ENCODE results near the gene TEKTIP1. TPM values are rescaled to one million over a fixed set of nuclear protein-coding genes. Genes with fewer than 3 reads are reported as not detected.

The TEKTIP1 gene
- total RNA-seq, 1 donor from 2014 or later, result 0.68 TPM

GRCh38 chr19:3533563-3534216 is 5.3 kb upstream of the TEKTIP1 start:
- no peak overlapping the region for H3K4me3 ChIP-seq (ENCODE audit: insufficient read depth, low read depth, low read length)
- no peaks in the 10 kb centered on the region for H3K9me3 Mint-ChIP-seq (ENCODE audit: unreplicated experiment)
- H3K27ac Mint-ChIP-seq (ENCODE audit: unreplicated experiment), result no peak overlapping the region
- no peak overlapping the region for H3K27ac ChIP-seq (ENCODE audit: low read depth, low read length)
- no peak overlapping the region for H2AFZ ChIP-seq (ENCODE audit: low read depth, low read length)
- peaks cover 6% of the 10 kb centered on the region for H3K36me3 ChIP-seq (ENCODE audit: insufficient read depth, low read length)
- H3K4me2 ChIP-seq (ENCODE audit: low read length), result no peak overlapping the region
- H3K79me2 ChIP-seq (ENCODE audit: insufficient read depth, low read length), result peaks cover 2% of the 10 kb centered on the region
- no peaks in the 10 kb centered on the region for H3K27me3 ChIP-seq (ENCODE audit: insufficient read depth, low read length)
- H4K20me1 ChIP-seq (ENCODE audit: insufficient read depth, low read length), result peaks cover 55% of the 10 kb centered on the region
- no peaks in the 10 kb centered on the region for H3K27me3 Mint-ChIP-seq (ENCODE audit: low read depth, unreplicated experiment)
- H3K9me3 ChIP-seq (ENCODE audit: insufficient read depth, low read depth, low read length), result no peaks in the 10 kb centered on the region
- H3K9ac ChIP-seq (ENCODE audit: low read length), result no peak overlapping the region
- H3K4me1 Mint-ChIP-seq (ENCODE audit: low read depth, unreplicated experiment), result no peaks in the 10 kb centered on the region
- peaks cover 13% of the 10 kb centered on the region for H3K36me3 Mint-ChIP-seq (ENCODE audit: low read depth, unreplicated experiment)
- DNase-seq (ENCODE audit: low read depth) (no peak), FAIRE-seq (no peak)
- no peaks in the 10 kb centered on the region for H3K4me1 ChIP-seq (ENCODE audit: insufficient read depth, low read length)
- no peak overlapping the region for H3K4me3 Mint-ChIP-seq (ENCODE audit: unreplicated experiment)
- no peak for TF ChIP-seq CTCF (IDR thresholded peaks at IDR 0.05; ENCODE audit: insufficient read depth, low read depth, low read length)
- no peak for TF ChIP-seq EZH2 (IDR thresholded peaks at IDR 0.05; ENCODE audit: insufficient read depth, low read length)

GRCh38 chr19:3534375-3535234 is 4.4 kb upstream of the TEKTIP1 start:
- no peak overlapping the region for H3K4me3 ChIP-seq (ENCODE audit: insufficient read depth, low read depth, low read length)
- H3K9me3 Mint-ChIP-seq (ENCODE audit: unreplicated experiment), result no peaks in the 10 kb centered on the region
- peaks cover 58% of the 10 kb centered on the region for H4K20me1 ChIP-seq (ENCODE audit: insufficient read depth, low read length)
- peak overlapping the region; percentile 77 for H3K27ac Mint-ChIP-seq (ENCODE audit: unreplicated experiment)
- H3K4me2 ChIP-seq (ENCODE audit: low read length), result no peak overlapping the region
- no peak overlapping the region for H3K27ac ChIP-seq (ENCODE audit: low read depth, low read length)
- no peaks in the 10 kb centered on the region for H3K27me3 ChIP-seq (ENCODE audit: insufficient read depth, low read length)
- no peak overlapping the region for H2AFZ ChIP-seq (ENCODE audit: low read depth, low read length)
- no peaks in the 10 kb centered on the region for H3K4me1 Mint-ChIP-seq (ENCODE audit: low read depth, unreplicated experiment)
- H3K4me3 Mint-ChIP-seq (ENCODE audit: unreplicated experiment), result no peak overlapping the region
- DNase-seq (ENCODE audit: low read depth) (no peak), FAIRE-seq (no peak)
- TF ChIP-seq EZH2 (IDR thresholded peaks at IDR 0.05; ENCODE audit: insufficient read depth, low read length), result no peak
- no peak for TF ChIP-seq CTCF (IDR thresholded peaks at IDR 0.05; ENCODE audit: insufficient read depth, low read depth, low read length)
- no peaks in the 10 kb centered on the region for H3K27me3 Mint-ChIP-seq (ENCODE audit: low read depth, unreplicated experiment)
- peaks cover 6% of the 10 kb centered on the region for H3K36me3 ChIP-seq (ENCODE audit: insufficient read depth, low read length)
- peaks cover 4% of the 10 kb centered on the region for H3K79me2 ChIP-seq (ENCODE audit: insufficient read depth, low read length)
- H3K9me3 ChIP-seq (ENCODE audit: insufficient read depth, low read depth, low read length), result no peaks in the 10 kb centered on the region
- H3K9ac ChIP-seq (ENCODE audit: low read length), result no peak overlapping the region
- peaks cover 16% of the 10 kb centered on the region for H3K36me3 Mint-ChIP-seq (ENCODE audit: low read depth, unreplicated experiment)
- no peaks in the 10 kb centered on the region for H3K4me1 ChIP-seq (ENCODE audit: insufficient read depth, low read length)

GRCh38 chr19:3535235-3535535 is 3.8 kb upstream of the TEKTIP1 start:
- no peak for FAIRE-seq
- Mint-ChIP-seq H3K4me1 (ENCODE audit: low read depth, unreplicated experiment) (no peaks in the 10 kb centered on the region), H3K4me3 (ENCODE audit: unreplicated experiment) (no peak overlapping the region), H3K9me3 (ENCODE audit: unreplicated experiment) (no peaks in the 10 kb centered on the region), H3K36me3 (ENCODE audit: low read depth, unreplicated experiment) (peaks cover 18% of the 10 kb centered on the region), H3K27ac (ENCODE audit: unreplicated experiment) (peak overlapping the region; percentile 77), H3K27me3 (ENCODE audit: low read depth, unreplicated experiment) (no peaks in the 10 kb centered on the region)
- TF ChIP-seq EZH2 (IDR thresholded peaks at IDR 0.05; ENCODE audit: insufficient read depth, low read length), result no peak
- TF ChIP-seq CTCF (IDR thresholded peaks at IDR 0.05; ENCODE audit: insufficient read depth, low read depth, low read length), result no peak
- peaks cover 5% of the 10 kb centered on the region for H3K79me2 ChIP-seq (ENCODE audit: insufficient read depth, low read length)
- no peaks in the 10 kb centered on the region for H3K27me3 ChIP-seq (ENCODE audit: insufficient read depth, low read length)
- no peak overlapping the region for H2AFZ ChIP-seq (ENCODE audit: low read depth, low read length)
- H3K27ac ChIP-seq (ENCODE audit: low read depth, low read length), result no peak overlapping the region
- H3K4me3 ChIP-seq (ENCODE audit: insufficient read depth, low read depth, low read length), result no peak overlapping the region
- H4K20me1 ChIP-seq (ENCODE audit: insufficient read depth, low read length), result peaks cover 58% of the 10 kb centered on the region
- peaks cover 6% of the 10 kb centered on the region for H3K36me3 ChIP-seq (ENCODE audit: insufficient read depth, low read length)
- no peak overlapping the region for H3K4me2 ChIP-seq (ENCODE audit: low read length)
- H3K9me3 ChIP-seq (ENCODE audit: insufficient read depth, low read depth, low read length), result no peaks in the 10 kb centered on the region
- H3K9ac ChIP-seq (ENCODE audit: low read length), result no peak overlapping the region
- DNase-seq (ENCODE audit: low read depth), result no peak
- no peaks in the 10 kb centered on the region for H3K4me1 ChIP-seq (ENCODE audit: insufficient read depth, low read length)
